Naive thymus-derived CD8-positive, alpha-beta T cell (primary cell): ENCODE data around the gene MMP24. TPM values are rescaled to one million over a fixed set of nuclear protein-coding genes. Genes with fewer than 3 reads are reported as not detected.

Experiments
- ATAC-seq, 2 donors: fragments of 150-1000 bp; cut with Tn5 transposase in 1 of 2; sonication (Bioruptor Pico), chemical (Tn5 transposase) in 1 of 2; 1 replicate in 1 of 2; 2 replicates in 1 of 2; pipeline ENCODE4 v1.10.0; 2021; ENCODE audit warnings: mild to moderate bottlenecking in 2 of 2, moderate library complexity in 2 of 2
- POLR2A ChIA-PET: fragments of 350-600 bp; sonication (Branson Sonifier 250); formaldehyde crosslinking; loops from one replicate; lab custom pipeline; 2021; ENCODE audit warnings: antibody characterized with exemption; lab: Charles Lee
- DNase-seq, 10 donors: peaks; one replicate each; pipeline versions ENCODE4 v3.0.0 to v3.0.0-alpha.2; 2020 to 2022
- H3K27ac Mint-ChIP-seq, 10 donors: one replicate each; pipeline ENCODE4 v1.8.0; 2020 to 2022; ENCODE audit warnings: mild to moderate bottlenecking in 10 of 10, mixed read lengths in 10 of 10, moderate library complexity in 4 of 10, inconsistent platforms in 1 of 10
- H3K27me3 Mint-ChIP-seq, 5 donors: one replicate each; pipeline ENCODE4 v1.8.0; 2021 to 2022; ENCODE audit warnings: mixed read lengths in 5 of 5
- H3K36me3 Mint-ChIP-seq, 3 donors: one replicate each; pipeline ENCODE4 v1.8.0; 2020 to 2022; ENCODE audit warnings: mixed read lengths in 3 of 3, mild to moderate bottlenecking in 2 of 3, inconsistent platforms in 1 of 3
- H3K4me1 Mint-ChIP-seq, 4 donors: one replicate each; pipeline ENCODE4 v1.8.0; 2021 to 2022; ENCODE audit warnings: mixed read lengths in 4 of 4
- H3K4me3 Mint-ChIP-seq, 10 donors: one replicate each; pipeline ENCODE4 v1.8.0; 2020 to 2022; ENCODE audit warnings: mild to moderate bottlenecking in 10 of 10, mixed read lengths in 10 of 10, moderate library complexity in 6 of 10, inconsistent platforms in 1 of 10
- H3K9me3 Mint-ChIP-seq, 9 donors: one replicate each; pipeline ENCODE4 v1.8.0; 2020 to 2022; ENCODE audit warnings: mixed read lengths in 9 of 9, mild to moderate bottlenecking in 3 of 9, inconsistent platforms in 1 of 9, moderate library complexity in 1 of 9
- polyA plus RNA-seq, 3 donors: library from polyadenylated mRNA; unstranded; fragments of 300-500 nt; fragmentation: Illumina TruSeq; gene quantifications; one replicate each; pipeline ENCODE4 v1.2.3, GENCODE V29; 2021
- total RNA-seq, 8 experiments: library from RNA in 2 of 8; stranded (reverse) in 2 of 8; gene quantifications; one replicate each; pipeline ENCODE4 v1.2.3 and lab custom pipeline; 2021 to 2026

MMP24 gene
- total and polyA plus RNA-seq, 5 experiments from 2014 or later = 0.07 to 0.13 (median 0.08) TPM; not detected in 2

DNA sequence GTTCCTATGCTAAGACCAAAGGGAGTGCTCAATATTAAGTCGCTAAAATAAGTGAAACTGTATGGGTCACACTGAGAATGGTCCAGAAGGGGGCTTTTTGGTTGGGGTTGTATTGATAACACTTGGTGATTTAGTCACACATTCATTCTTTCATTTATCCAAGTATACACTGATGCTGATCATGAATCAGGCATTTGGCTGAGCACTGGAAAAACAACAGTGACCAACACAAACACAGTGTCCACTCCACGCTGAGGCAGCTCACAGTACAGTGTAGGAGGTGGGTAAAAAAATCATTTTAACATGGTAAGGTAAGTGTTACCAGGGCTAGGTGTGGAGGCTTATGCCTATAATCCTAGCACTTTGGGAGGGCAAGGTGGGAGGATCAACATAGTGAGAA is 74.9 kb downstream of the MMP24 start:
- H3K27me3 Mint-ChIP-seq = no peaks in the 10 kb centered on the region
- H3K4me1 Mint-ChIP-seq = peaks cover 4 to 9% (median 7%) of the 10 kb centered on the region in 4 donors
- peak overlapping the region in 2 of 10 donors; percentile 13 to 66 for H3K27ac Mint-ChIP-seq
- DNase-seq (no peak), ATAC-seq (no peak)
- no peaks in the 10 kb centered on the region for H3K9me3 Mint-ChIP-seq
- H3K36me3 Mint-ChIP-seq = peaks cover 0 to 4% (median 2%) of the 10 kb centered on the region in 3 donors
- H3K4me3 Mint-ChIP-seq = no peak overlapping the region
- POLR2A ChIA-PET = no interaction called here

GRCh38 chr20:35302421-35303335 is 76.2 kb downstream of the MMP24 start:
- H3K27ac Mint-ChIP-seq = peak overlapping the region in 1 of 10 donors; percentile 73
- POLR2A ChIA-PET = interaction anchor here (0.5 to 1.4 kb wide), 2 partner anchors 25 to 997 kb away, joined by 3 to 5 read pairs; partner anchors contain the start of gene MMP24OS
- no peak for ATAC-seq
- H3K4me1 Mint-ChIP-seq = peaks cover 4 to 9% (median 7%) of the 10 kb centered on the region in 4 donors
- H3K9me3 Mint-ChIP-seq = no peaks in the 10 kb centered on the region
- H3K4me3 Mint-ChIP-seq = no peak overlapping the region
- H3K27me3 Mint-ChIP-seq = no peaks in the 10 kb centered on the region
- peaks cover 0 to 6% (median 2%) of the 10 kb centered on the region in 3 donors for H3K36me3 Mint-ChIP-seq
- no peak for DNase-seq

- H3K4me3 Mint-ChIP-seq = no peak overlapping the region
- no peak for DNase-seq
- peak overlapping the region in 3 of 10 donors; percentile 46 to 85 (median 82) for H3K27ac Mint-ChIP-seq
- H3K27me3 Mint-ChIP-seq = no peaks in the 10 kb centered on the region
- POLR2A ChIA-PET = interaction anchor here (1.4 kb wide), 1 partner anchor 25 kb away, joined by 3 read pairs; the partner anchor contains the start of gene MMP24OS
- H3K9me3 Mint-ChIP-seq = no peaks in the 10 kb centered on the region
- ATAC-seq = no peak
- peaks cover 0 to 10% (median 2%) of the 10 kb centered on the region in 3 donors for H3K36me3 Mint-ChIP-seq
- H3K4me1 Mint-ChIP-seq = peaks cover 4 to 9% (median 7%) of the 10 kb centered on the region in 4 donors
Measured at GRCh38 chr20:35303382-35303734, 76.9 kb downstream of the MMP24 start.

- Mint-ChIP-seq H3K27me3 (no peaks in the 10 kb centered on the region), H3K4me3 (no peak overlapping the region), H3K36me3 (peaks cover 0 to 10% (median 2%) of the 10 kb centered on the region in 3 donors), H3K4me1 (peaks cover 2 to 9% (median 7%) of the 10 kb centered on the region in 4 donors), H3K27ac (peak overlapping the region in 7 of 10 donors; percentile 45 to 85 (median 60)), H3K9me3 (no peaks in the 10 kb centered on the region)
- DNase-seq (peak; percentile 63 to 91 (median 82)), ATAC-seq (peak; percentile 97 to 99)
- POLR2A ChIA-PET = interaction anchor here (0.8 to 1.4 kb wide), 2 partner anchors 26 to 207 kb away, joined by 3 read pairs; partner anchors contain the start of gene MMP24OS
Measured at GRCh38 chr20:35303735-35304491, 77.4 kb downstream of the MMP24 start.

DNA sequence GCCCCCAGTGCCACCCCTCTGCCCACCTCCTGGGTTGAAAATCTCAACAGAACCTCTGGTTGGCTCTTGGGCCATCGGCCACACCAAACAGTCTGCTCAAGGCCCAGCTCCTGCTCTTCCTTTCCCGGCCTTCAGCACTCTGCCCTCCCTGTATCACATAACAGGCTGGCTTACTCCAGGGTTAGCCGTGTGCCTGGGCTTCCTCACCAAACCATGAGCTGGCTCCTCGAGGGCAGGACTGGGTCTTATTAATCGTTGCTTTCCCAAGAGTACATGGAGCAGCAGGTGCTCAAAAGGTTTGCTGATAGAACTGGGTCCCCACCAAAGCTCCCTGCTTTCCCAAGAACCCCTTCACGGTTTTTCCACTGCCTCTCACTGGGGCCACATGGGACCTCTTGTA is 78.5 kb downstream of the MMP24 start:
- Mint-ChIP-seq H3K9me3 (no peaks in the 10 kb centered on the region), H3K27me3 (no peaks in the 10 kb centered on the region), H3K4me3 (no peak overlapping the region), H3K36me3 (peaks cover 0 to 16% (median 2%) of the 10 kb centered on the region in 3 donors), H3K4me1 (peaks cover 2 to 9% (median 7%) of the 10 kb centered on the region in 4 donors), H3K27ac (peak overlapping the region in 5 of 10 donors; percentile 0 to 85 (median 61))
- POLR2A ChIA-PET = interaction anchor here (0.6 to 0.9 kb wide), 3 partner anchors 109 to 209 kb away, joined by 3 read pairs; no protein-coding TSS in a partner anchor
- DNase-seq (no peak), ATAC-seq (no peak)

- no peak for ATAC-seq
- POLR2A ChIA-PET = interaction anchor here (0.5 to 0.6 kb wide), 2 partner anchors 133 to 186 kb away, joined by 3 read pairs; no protein-coding TSS in a partner anchor
- H3K36me3 Mint-ChIP-seq = peaks cover 0 to 20% (median 2%) of the 10 kb centered on the region in 3 donors
- H3K4me3 Mint-ChIP-seq = no peak overlapping the region
- peak overlapping the region in 5 of 10 donors; percentile 5 to 74 (median 12) for H3K27ac Mint-ChIP-seq
- DNase-seq = peak in 1 of 10 donors; percentile 23
- H3K27me3 Mint-ChIP-seq = no peaks in the 10 kb centered on the region
- peaks cover 2 to 9% (median 7%) of the 10 kb centered on the region in 4 donors for H3K4me1 Mint-ChIP-seq
- no peaks in the 10 kb centered on the region for H3K9me3 Mint-ChIP-seq
Measured at GRCh38 chr20:35305682-35306556, 79.4 kb downstream of the MMP24 start.

DNA sequence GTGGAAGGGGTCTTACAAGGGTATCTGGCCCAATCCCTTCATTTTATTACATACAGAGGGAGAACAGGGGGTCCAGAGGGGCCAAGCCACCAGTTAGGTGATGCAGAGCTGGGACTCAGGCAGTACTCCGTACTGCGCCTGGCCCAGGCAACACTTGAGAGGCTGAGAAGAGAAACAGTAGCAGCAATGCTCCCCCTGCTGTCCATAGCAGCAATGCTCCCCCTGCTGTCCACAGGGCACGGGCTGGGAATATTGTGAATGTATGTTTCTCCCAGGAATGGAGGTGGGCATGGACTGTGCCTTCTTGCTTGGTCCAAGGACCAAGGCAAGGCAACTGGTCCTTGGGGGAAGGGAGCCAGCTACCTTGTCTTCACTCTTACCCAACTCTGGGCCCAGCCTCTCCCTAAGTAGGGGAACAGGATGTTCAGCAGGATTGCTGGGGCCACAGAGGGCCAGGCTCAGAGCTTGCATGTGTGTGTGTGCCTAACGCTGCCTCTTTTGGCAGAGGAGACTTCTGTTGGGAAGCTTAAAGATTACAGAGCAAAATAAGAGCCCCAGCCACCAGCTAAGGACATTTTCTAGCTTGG is 80.5 kb downstream of the MMP24 start:
- DNase-seq (peak in 1 of 10 donors; percentile 8), ATAC-seq (peak; percentile 40 to 43)
- Mint-ChIP-seq H3K4me3 (no peak overlapping the region), H3K9me3 (no peaks in the 10 kb centered on the region), H3K27ac (peak overlapping the region in 8 of 10 donors; percentile 3 to 46 (median 12)), H3K27me3 (no peaks in the 10 kb centered on the region), H3K4me1 (peaks cover 2 to 9% (median 7%) of the 10 kb centered on the region in 4 donors), H3K36me3 (peaks cover 0 to 24% (median 2%) of the 10 kb centered on the region in 3 donors)
- POLR2A ChIA-PET = no interaction called here

- Mint-ChIP-seq H3K27me3 (no peaks in the 10 kb centered on the region), H3K4me1 (peaks cover 4 to 9% (median 7%) of the 10 kb centered on the region in 4 donors), H3K27ac (peak overlapping the region in 4 of 10 donors; percentile 20 to 77 (median 56)), H3K4me3 (no peak overlapping the region), H3K36me3 (peaks cover 0 to 32% (median 5%) of the 10 kb centered on the region in 3 donors), H3K9me3 (no peaks in the 10 kb centered on the region)
- DNase-seq (no peak), ATAC-seq (no peak)
- POLR2A ChIA-PET = no interaction called here
Measured at GRCh38 chr20:35307666-35308653, 81.5 kb downstream of the MMP24 start.

DNA sequence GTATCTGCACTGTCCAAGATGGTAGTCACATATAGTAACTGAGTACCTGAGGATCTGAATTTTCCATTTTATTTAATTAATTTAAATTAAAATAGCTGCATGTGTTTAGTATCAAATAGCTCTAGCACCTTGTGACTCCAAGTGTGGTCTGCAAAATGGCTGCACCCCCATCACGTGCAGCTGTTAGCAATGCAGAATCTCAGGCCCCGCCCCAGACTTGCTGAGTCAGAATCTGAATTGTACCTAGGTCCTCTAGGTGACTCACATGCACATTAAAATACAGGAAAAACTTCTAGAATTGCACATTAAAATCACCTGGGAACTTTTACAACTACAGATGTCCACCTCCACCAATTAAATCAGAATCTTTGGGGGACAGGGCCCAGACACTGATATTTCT is 84.9 kb downstream of the MMP24 start:
- Mint-ChIP-seq H3K9me3 (no peaks in the 10 kb centered on the region), H3K4me3 (no peak overlapping the region), H3K27me3 (no peaks in the 10 kb centered on the region), H3K27ac (no peak overlapping the region), H3K36me3 (peaks cover 0 to 47% (median 5%) of the 10 kb centered on the region in 3 donors), H3K4me1 (peaks cover 8 to 22% (median 14%) of the 10 kb centered on the region in 4 donors)
- ATAC-seq (no peak), DNase-seq (no peak)
- POLR2A ChIA-PET = no interaction called here

DNA sequence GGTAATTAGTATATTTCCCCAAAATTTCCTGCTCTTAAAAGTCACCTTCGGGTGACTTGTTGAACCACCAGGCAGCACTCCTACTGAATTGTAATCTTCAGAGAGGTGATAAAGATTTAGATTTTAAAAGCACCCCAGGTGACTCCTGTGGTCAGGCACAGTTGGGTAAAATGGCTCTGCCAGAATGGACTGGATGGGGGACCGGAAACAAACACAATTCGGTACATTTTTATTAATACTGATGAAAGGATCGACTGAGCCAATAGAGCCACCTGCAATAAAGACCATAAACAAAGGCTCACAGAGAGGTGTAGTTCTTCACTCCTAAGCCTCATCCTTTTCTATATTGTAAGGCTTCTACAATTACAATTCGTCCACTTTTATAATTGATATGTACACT is 85.3 kb downstream of the MMP24 start:
- ATAC-seq = no peak
- H3K4me3 Mint-ChIP-seq = no peak overlapping the region
- DNase-seq = no peak
- POLR2A ChIA-PET = no interaction called here
- H3K4me1 Mint-ChIP-seq = peaks cover 8 to 22% (median 14%) of the 10 kb centered on the region in 4 donors
- no peaks in the 10 kb centered on the region for H3K9me3 Mint-ChIP-seq
- no peak overlapping the region for H3K27ac Mint-ChIP-seq
- peaks cover 0 to 48% (median 5%) of the 10 kb centered on the region in 3 donors for H3K36me3 Mint-ChIP-seq
- no peaks in the 10 kb centered on the region for H3K27me3 Mint-ChIP-seq
